HG03571 (cell line): ENCODE results near the gene PADI2.

Source experiments
- ATAC-seq: cut with Tn5 transposase; IDR thresholded peaks from one replicate; pipeline ENCODE4 v1.9.1; 2021; ENCODE audit not compliant: unreplicated experiment

PADI2 gene

GRCh38 chr1:17140279-17140678 is 21.0 kb upstream of the PADI2 start:
- no peak for ATAC-seq

- no peak for ATAC-seq
Observed at GRCh38 chr1:17139637-17140036, 20.4 kb upstream of the PADI2 start.

- ATAC-seq: no peak
Observed at GRCh38 chr1:17137441-17137840, 18.2 kb upstream of the PADI2 start.

GRCh38 chr1:17136936-17137335 is 17.7 kb upstream of the PADI2 start:
- no peak for ATAC-seq

GRCh38 chr1:17136145-17136544 is 16.9 kb upstream of the PADI2 start:
- no peak for ATAC-seq

- no peak for ATAC-seq
Observed at GRCh38 chr1:17135530-17135929, 16.3 kb upstream of the PADI2 start.

- no peak for ATAC-seq
Observed at GRCh38 chr1:17134724-17135123, 15.5 kb upstream of the PADI2 start.

GRCh38 chr1:17134034-17134433 is 14.8 kb upstream of the PADI2 start:
- no peak for ATAC-seq

GRCh38 chr1:17130138-17130635 is 10.9 kb upstream of the PADI2 start:
- no peak for ATAC-seq

- ATAC-seq: no peak
Observed at GRCh38 chr1:17128361-17128760, 9.1 kb upstream of the PADI2 start.

GRCh38 chr1:17125756-17126237 is 6.5 kb upstream of the PADI2 start:
- no peak for ATAC-seq

- ATAC-seq: no peak
Observed at GRCh38 chr1:17123196-17124045, 4.2 kb upstream of the PADI2 start.

GRCh38 chr1:17122521-17123164 is 3.4 kb upstream of the PADI2 start:
- ATAC-seq: no peak

GRCh38 chr1:17121881-17122280 is 2.6 kb upstream of the PADI2 start:
- no peak for ATAC-seq

GRCh38 chr1:17120962-17121837 is 1.9 kb upstream of the PADI2 start:
- ATAC-seq: no peak

GRCh38 chr1:17120481-17120877 is 1.2 kb upstream of the PADI2 start:
- ATAC-seq: no peak

- no peak for ATAC-seq
Observed at GRCh38 chr1:17119773-17120480, 676 bp upstream of the PADI2 start.

- no peak for ATAC-seq
Observed at GRCh38 chr1:17118706-17119075, 560 bp downstream of the PADI2 start.

- no peak for ATAC-seq
Observed at GRCh38 chr1:17118268-17118667, 983 bp downstream of the PADI2 start.

GRCh38 chr1:17117451-17118265 is 1.6 kb downstream of the PADI2 start:
- no peak for ATAC-seq
